HEK293 (cell line): Measurements from ENCODE around the gene KATNA1.

Source experiments
- GLI4 ChIP-seq: fragments of 450-650 bp; formaldehyde crosslinking; IDR thresholded peaks from 2 replicates; pipeline ENCODE4 v1.5.1; 2016; ENCODE audit warnings: missing biosample characterization, missing genetic modification characterization
- GLIS1 ChIP-seq: fragments of 450-650 bp; formaldehyde crosslinking; IDR thresholded peaks from 2 replicates; pipeline ENCODE4 v1.5.1; 2016; ENCODE audit warnings: missing biosample characterization, missing genetic modification characterization
- KLF16 ChIP-seq: fragments of 450-650 bp; formaldehyde crosslinking; IDR thresholded peaks from 2 replicates; pipeline ENCODE4 v1.5.1; 2017; ENCODE audit warnings: missing biosample characterization, missing genetic modification characterization
- KLF8 ChIP-seq: fragments of 450-650 bp; formaldehyde crosslinking; IDR thresholded peaks from 2 replicates; pipeline ENCODE4 v1.5.1; 2016; ENCODE audit warnings: missing biosample characterization, missing genetic modification characterization
- OSR2 ChIP-seq: fragments of 450-650 bp; formaldehyde crosslinking; IDR thresholded peaks from 2 replicates; pipeline ENCODE4 v1.5.1; 2016; ENCODE audit warnings: missing biosample characterization, missing genetic modification characterization
- SP2 ChIP-seq: fragments of 450-650 bp; formaldehyde crosslinking; IDR thresholded peaks from 2 replicates; pipeline ENCODE4 v1.5.1; 2016; ENCODE audit warnings: missing biosample characterization, missing genetic modification characterization
- ZBTB7A ChIP-seq: fragments of 450-650 bp; formaldehyde crosslinking; IDR thresholded peaks from 2 replicates; pipeline ENCODE4 v1.5.1; 2016; ENCODE audit warnings: low read depth, missing biosample characterization, missing genetic modification characterization
- ZNF341 ChIP-seq: fragments of 450-650 bp; formaldehyde crosslinking; IDR thresholded peaks from 2 replicates; pipeline ENCODE4; 2016; ENCODE audit warnings: low read depth, missing biosample characterization, missing genetic modification characterization
- ZNF426 ChIP-seq: fragments of 450-650 bp; formaldehyde crosslinking; IDR thresholded peaks from 2 replicates; pipeline ENCODE4 v1.5.1; 2017; ENCODE audit warnings: missing biosample characterization, missing genetic modification characterization, mild to moderate bottlenecking, inconsistent platforms, moderate library complexity
- ZNF433 ChIP-seq: fragments of 450-650 bp; formaldehyde crosslinking; IDR thresholded peaks from 2 replicates; pipeline ENCODE4 v1.5.1; 2016; ENCODE audit warnings: missing biosample characterization, missing genetic modification characterization, low read depth
- ZNF510 ChIP-seq: fragments of 450-650 bp; formaldehyde crosslinking; IDR thresholded peaks from 2 replicates; pipeline ENCODE4 v1.5.1; 2018; ENCODE audit warnings: mild to moderate bottlenecking, missing genetic modification characterization, missing biosample characterization; ENCODE audit not compliant: insufficient replicate concordance
- ZNF571 ChIP-seq: fragments of 450-650 bp; formaldehyde crosslinking; IDR thresholded peaks from 2 replicates; pipeline ENCODE4 v1.5.0; 2017; ENCODE audit warnings: missing biosample characterization, missing genetic modification characterization
- ZNF585B ChIP-seq: fragments of 450-650 bp; formaldehyde crosslinking; IDR thresholded peaks from 2 replicates; pipeline ENCODE4 v1.5.1; 2016; ENCODE audit warnings: missing biosample characterization, missing genetic modification characterization
- ZNF624 ChIP-seq: fragments of 450-650 bp; formaldehyde crosslinking; IDR thresholded peaks from 2 replicates; pipeline ENCODE4 v1.5.1; 2017; ENCODE audit warnings: missing biosample characterization, missing genetic modification characterization
- ZNF658 ChIP-seq: fragments of 450-650 bp; formaldehyde crosslinking; IDR thresholded peaks from 2 replicates; pipeline ENCODE4; 2016; ENCODE audit warnings: missing biosample characterization, missing genetic modification characterization
- ZNF791 ChIP-seq: fragments of 450-650 bp; formaldehyde crosslinking; IDR thresholded peaks from 2 replicates; pipeline ENCODE4 v1.5.1; 2016; ENCODE audit warnings: missing biosample characterization, missing genetic modification characterization
- ZNF792 ChIP-seq: fragments of 450-650 bp; formaldehyde crosslinking; IDR thresholded peaks from 2 replicates; pipeline ENCODE4 v1.5.1; 2016; ENCODE audit warnings: missing biosample characterization, missing genetic modification characterization
- ZSCAN16 ChIP-seq: fragments of 450-650 bp; formaldehyde crosslinking; IDR thresholded peaks from 2 replicates; pipeline ENCODE4 v1.5.1; 2016; ENCODE audit warnings: missing biosample characterization, missing genetic modification characterization
- ZXDB ChIP-seq: fragments of 450-650 bp; formaldehyde crosslinking; IDR thresholded peaks from 2 replicates; pipeline ENCODE4 v1.5.1; 2016; ENCODE audit warnings: missing biosample characterization, missing genetic modification characterization
- TF ChIP-seq, protein P1 (sequence below): IDR thresholded peaks from 2 replicates; pipeline ENCODE4 v1.6.1; 2011; ENCODE audit warnings: mild to moderate bottlenecking, low read depth, low read length, borderline replicate concordance
- TF ChIP-seq, protein P2 (sequence below): fragments of 450-650 bp; formaldehyde crosslinking; IDR thresholded peaks from 2 replicates; pipeline ENCODE4 v1.5.1; 2016; ENCODE audit warnings: missing biosample characterization, missing genetic modification characterization
- TF ChIP-seq, protein P3 (sequence below): fragments of 450-650 bp; formaldehyde crosslinking; IDR thresholded peaks from 2 replicates; pipeline ENCODE4 v1.5.1; 2016; ENCODE audit warnings: missing biosample characterization, missing genetic modification characterization
- TF ChIP-seq, protein P4 (sequence below): fragments of 450-650 bp; IDR thresholded peaks from 2 replicates; pipeline ENCODE4 v1.5.1; 2018; ENCODE audit warnings: missing biosample characterization, missing genetic modification characterization
- TF ChIP-seq, protein P5 (sequence below): fragments of 450-650 bp; formaldehyde crosslinking; conservative IDR thresholded peaks from 2 replicates; pipeline ENCODE4 v1.5.1; 2016; ENCODE audit warnings: low read depth, missing biosample characterization, missing genetic modification characterization
- TF ChIP-seq, protein P6 (sequence below): fragments of 450-650 bp; formaldehyde crosslinking; IDR thresholded peaks from 2 replicates; pipeline ENCODE4 v1.5.1; 2016; ENCODE audit warnings: missing biosample characterization, missing genetic modification characterization

KATNA1 gene

DNA sequence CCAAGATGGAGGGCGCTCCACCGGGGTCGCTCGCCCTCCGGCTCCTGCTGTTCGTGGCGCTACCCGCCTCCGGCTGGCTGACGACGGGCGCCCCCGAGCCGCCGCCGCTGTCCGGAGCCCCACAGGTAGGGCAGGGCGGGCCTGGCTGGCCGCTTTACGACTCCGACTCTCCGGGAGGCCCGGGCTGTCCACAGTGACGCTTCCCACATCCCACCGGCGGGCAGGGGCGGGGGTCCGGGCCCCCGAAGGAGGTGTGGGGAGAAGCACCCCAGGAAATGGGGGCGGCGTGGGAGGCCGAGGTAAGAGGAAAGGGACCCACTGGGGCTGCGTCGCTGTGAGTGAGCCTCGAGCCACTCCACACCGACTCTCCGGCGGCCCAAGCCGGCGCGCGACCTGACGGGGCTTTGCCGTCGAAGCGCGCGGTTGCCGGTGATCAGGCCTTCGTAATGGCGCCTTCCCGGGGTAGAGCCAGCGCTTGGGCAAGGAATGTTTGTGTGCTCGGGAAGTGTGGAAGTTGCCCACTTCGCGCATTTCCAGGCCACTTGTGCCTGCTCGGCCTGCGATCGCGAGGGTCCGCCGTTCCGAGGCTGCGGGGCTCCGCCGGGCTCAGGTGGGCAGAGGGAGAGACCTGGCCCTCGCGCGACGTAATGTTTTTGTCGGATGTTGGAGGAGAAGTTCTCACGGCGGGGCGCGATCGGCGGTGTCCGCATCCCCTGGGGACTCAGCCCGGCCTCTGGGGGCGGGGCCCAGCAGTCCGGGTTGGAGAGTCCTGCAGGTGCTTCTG is 81.9 kb downstream of the KATNA1 start (continued):
- TF ChIP-seq SP2 (tag by site-specific recombination) (peak; percentile 4; the same call in 1 of the 2 replicates), ZBTB7A (tag by site-specific recombination) (no peak), ZNF571 (no peak), ZNF792 (tag by site-specific recombination) (no peak), ZNF426 (tag by site-specific recombination) (no peak), ZNF341 (tag by site-specific recombination) (peak; percentile 29), ZNF433 (tag by site-specific recombination) (no peak), ZNF585B (tag by site-specific recombination) (no peak), ZXDB (tag by site-specific recombination) (peak; percentile 56), GLIS1 (peak; percentile 45; the same call in 1 of the 2 replicates), ZNF791 (tag by site-specific recombination) (no peak), ZNF510 (no peak), KLF16 (tag by site-specific recombination) (0 out of 2 replicates have a peak, but pooled peaks have one; percentile 78), ZNF658 (tag by site-specific recombination) (no peak), KLF8 (tag by site-specific recombination) (peak; percentile 30; the same call in 1 of the 2 replicates), ZSCAN16 (no peak), OSR2 (tag by site-specific recombination) (no peak), ZNF624 (tag by site-specific recombination) (no peak; the same call in 1 of the 2 replicates), GLI4 (no peak)
- TF ChIP-seq, protein P1, sequence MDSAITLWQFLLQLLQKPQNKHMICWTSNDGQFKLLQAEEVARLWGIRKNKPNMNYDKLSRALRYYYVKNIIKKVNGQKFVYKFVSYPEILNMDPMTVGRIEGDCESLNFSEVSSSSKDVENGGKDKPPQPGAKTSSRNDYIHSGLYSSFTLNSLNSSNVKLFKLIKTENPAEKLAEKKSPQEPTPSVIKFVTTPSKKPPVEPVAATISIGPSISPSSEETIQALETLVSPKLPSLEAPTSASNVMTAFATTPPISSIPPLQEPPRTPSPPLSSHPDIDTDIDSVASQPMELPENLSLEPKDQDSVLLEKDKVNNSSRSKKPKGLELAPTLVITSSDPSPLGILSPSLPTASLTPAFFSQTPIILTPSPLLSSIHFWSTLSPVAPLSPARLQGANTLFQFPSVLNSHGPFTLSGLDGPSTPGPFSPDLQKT = no peak
- TF ChIP-seq, protein P2, sequence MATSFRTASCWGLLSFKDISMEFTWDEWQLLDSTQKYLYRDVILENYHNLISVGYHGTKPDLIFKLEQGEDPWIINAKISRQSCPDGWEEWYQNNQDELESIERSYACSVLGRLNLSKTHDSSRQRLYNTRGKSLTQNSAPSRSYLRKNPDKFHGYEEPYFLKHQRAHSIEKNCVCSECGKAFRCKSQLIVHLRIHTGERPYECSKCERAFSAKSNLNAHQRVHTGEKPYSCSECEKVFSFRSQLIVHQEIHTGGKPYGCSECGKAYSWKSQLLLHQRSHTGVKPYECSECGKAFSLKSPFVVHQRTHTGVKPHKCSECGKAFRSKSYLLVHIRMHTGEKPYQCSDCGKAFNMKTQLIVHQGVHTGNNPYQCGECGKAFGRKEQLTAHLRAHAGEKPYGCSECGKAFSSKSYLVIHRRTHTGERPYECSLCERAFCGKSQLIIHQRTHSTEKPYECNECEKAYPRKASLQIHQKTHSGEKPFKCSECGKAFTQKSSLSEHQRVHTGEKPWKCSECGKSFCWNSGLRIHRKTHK (tag by site-specific recombination) = no peak
- TF ChIP-seq, protein P3, sequence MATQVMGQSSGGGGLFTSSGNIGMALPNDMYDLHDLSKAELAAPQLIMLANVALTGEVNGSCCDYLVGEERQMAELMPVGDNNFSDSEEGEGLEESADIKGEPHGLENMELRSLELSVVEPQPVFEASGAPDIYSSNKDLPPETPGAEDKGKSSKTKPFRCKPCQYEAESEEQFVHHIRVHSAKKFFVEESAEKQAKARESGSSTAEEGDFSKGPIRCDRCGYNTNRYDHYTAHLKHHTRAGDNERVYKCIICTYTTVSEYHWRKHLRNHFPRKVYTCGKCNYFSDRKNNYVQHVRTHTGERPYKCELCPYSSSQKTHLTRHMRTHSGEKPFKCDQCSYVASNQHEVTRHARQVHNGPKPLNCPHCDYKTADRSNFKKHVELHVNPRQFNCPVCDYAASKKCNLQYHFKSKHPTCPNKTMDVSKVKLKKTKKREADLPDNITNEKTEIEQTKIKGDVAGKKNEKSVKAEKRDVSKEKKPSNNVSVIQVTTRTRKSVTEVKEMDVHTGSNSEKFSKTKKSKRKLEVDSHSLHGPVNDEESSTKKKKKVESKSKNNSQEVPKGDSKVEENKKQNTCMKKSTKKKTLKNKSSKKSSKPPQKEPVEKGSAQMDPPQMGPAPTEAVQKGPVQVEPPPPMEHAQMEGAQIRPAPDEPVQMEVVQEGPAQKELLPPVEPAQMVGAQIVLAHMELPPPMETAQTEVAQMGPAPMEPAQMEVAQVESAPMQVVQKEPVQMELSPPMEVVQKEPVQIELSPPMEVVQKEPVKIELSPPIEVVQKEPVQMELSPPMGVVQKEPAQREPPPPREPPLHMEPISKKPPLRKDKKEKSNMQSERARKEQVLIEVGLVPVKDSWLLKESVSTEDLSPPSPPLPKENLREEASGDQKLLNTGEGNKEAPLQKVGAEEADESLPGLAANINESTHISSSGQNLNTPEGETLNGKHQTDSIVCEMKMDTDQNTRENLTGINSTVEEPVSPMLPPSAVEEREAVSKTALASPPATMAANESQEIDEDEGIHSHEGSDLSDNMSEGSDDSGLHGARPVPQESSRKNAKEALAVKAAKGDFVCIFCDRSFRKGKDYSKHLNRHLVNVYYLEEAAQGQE = peak; percentile 66
- TF ChIP-seq, protein P4, sequence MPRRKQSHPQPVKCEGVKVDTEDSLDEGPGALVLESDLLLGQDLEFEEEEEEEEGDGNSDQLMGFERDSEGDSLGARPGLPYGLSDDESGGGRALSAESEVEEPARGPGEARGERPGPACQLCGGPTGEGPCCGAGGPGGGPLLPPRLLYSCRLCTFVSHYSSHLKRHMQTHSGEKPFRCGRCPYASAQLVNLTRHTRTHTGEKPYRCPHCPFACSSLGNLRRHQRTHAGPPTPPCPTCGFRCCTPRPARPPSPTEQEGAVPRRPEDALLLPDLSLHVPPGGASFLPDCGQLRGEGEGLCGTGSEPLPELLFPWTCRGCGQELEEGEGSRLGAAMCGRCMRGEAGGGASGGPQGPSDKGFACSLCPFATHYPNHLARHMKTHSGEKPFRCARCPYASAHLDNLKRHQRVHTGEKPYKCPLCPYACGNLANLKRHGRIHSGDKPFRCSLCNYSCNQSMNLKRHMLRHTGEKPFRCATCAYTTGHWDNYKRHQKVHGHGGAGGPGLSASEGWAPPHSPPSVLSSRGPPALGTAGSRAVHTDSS (tag by site-specific recombination) = 0 out of 2 replicates have a peak, but pooled peaks have one; percentile 13
- TF ChIP-seq, protein P5, sequence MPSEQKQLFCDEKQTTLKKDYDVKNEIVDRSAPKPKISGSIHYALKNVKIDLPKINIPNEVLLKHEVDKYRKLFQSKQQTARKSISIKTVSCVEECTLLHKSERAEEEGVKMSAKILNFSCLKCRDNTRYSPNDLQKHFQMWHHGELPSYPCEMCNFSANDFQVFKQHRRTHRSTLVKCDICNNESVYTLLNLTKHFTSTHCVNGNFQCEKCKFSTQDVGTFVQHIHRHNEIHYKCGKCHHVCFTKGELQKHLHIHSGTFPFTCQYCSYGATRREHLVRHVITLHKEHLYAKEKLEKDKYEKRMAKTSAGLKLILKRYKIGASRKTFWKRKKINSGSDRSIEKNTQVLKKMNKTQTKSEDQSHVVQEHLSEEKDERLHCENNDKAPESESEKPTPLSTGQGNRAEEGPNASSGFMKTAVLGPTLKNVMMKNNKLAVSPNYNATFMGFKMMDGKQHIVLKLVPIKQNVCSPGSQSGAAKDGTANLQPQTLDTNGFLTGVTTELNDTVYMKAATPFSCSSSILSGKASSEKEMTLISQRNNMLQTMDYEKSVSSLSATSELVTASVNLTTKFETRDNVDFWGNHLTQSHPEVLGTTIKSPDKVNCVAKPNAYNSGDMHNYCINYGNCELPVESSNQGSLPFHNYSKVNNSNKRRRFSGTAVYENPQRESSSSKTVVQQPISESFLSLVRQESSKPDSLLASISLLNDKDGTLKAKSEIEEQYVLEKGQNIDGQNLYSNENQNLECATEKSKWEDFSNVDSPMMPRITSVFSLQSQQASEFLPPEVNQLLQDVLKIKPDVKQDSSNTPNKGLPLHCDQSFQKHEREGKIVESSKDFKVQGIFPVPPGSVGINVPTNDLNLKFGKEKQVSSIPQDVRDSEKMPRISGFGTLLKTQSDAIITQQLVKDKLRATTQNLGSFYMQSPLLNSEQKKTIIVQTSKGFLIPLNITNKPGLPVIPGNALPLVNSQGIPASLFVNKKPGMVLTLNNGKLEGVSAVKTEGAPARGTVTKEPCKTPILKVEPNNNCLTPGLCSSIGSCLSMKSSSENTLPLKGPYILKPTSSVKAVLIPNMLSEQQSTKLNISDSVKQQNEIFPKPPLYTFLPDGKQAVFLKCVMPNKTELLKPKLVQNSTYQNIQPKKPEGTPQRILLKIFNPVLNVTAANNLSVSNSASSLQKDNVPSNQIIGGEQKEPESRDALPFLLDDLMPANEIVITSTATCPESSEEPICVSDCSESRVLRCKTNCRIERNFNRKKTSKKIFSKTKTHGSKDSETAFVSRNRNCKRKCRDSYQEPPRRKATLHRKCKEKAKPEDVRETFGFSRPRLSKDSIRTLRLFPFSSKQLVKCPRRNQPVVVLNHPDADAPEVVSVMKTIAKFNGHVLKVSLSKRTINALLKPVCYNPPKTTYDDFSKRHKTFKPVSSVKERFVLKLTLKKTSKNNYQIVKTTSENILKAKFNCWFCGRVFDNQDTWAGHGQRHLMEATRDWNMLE (tag by site-specific recombination) = no peak
- TF ChIP-seq, protein P6, sequence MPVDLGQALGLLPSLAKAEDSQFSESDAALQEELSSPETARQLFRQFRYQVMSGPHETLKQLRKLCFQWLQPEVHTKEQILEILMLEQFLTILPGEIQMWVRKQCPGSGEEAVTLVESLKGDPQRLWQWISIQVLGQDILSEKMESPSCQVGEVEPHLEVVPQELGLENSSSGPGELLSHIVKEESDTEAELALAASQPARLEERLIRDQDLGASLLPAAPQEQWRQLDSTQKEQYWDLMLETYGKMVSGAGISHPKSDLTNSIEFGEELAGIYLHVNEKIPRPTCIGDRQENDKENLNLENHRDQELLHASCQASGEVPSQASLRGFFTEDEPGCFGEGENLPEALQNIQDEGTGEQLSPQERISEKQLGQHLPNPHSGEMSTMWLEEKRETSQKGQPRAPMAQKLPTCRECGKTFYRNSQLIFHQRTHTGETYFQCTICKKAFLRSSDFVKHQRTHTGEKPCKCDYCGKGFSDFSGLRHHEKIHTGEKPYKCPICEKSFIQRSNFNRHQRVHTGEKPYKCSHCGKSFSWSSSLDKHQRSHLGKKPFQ = no peak
